D721Med (cell line): ENCODE results near the gene PASD1.

Experiments
- DNase-seq: peaks from one replicate; pipeline ENCODE4 v3.0.0; 2011; ENCODE audit warnings: low spot score; ENCODE audit not compliant: insufficient read length
- FAIRE-seq: peaks from 2 replicates; lab custom pipeline; 2011; peaks lifted over from hg19 to GRCh38; lab: Jason Lieb, UNC
- CTCF ChIP-seq: IDR thresholded peaks from 2 replicates; pipeline ENCODE4 v1.5.1; 2012; ENCODE audit warnings: mild to moderate bottlenecking, control low read depth; ENCODE audit not compliant: insufficient read depth; ENCODE audit errors: missing control alignments

PASD1 gene, protein sequence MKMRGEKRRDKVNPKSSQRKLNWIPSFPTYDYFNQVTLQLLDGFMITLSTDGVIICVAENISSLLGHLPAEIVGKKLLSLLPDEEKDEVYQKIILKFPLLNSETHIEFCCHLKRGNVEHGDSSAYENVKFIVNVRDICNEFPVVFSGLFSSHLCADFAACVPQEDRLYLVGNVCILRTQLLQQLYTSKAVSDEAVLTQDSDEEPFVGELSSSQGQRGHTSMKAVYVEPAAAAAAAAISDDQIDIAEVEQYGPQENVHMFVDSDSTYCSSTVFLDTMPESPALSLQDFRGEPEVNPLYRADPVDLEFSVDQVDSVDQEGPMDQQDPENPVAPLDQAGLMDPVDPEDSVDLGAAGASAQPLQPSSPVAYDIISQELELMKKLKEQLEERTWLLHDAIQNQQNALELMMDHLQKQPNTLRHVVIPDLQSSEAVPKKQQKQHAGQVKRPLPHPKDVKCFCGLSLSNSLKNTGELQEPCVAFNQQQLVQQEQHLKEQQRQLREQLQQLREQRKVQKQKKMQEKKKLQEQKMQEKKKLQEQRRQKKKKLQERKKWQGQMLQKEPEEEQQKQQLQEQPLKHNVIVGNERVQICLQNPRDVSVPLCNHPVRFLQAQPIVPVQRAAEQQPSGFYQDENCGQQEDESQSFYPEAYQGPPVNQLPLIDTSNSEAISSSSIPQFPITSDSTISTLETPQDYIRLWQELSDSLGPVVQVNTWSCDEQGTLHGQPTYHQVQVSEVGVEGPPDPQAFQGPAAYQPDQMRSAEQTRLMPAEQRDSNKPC

DNA sequence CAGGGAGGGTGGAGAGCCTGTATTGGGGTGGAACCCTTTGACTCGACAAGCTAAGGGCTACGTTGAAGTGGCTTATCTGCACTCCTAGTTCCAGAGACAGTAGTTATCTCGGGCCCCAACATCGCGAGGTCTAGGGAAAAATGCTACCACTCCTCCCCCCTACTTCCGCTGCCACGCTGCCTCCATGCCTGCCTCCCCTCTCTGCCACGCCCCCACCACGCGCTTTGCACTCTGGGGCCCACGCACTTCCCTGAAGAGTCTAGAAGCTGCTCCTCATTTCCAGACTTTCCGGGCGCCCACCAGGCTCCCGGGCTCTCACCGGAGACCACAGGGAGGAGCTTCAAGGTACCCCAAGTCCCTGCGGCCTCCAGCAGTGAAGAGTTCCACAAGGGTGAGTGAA lies at the start of gene PASD1:
PASD1 (plus strand) TSS at position 227 of the 400 bp plus-strand sequence. CDS start 37,879 bp downstream, outside the sequence.
- FAIRE-seq (no peak), DNase-seq (no peak)
- TF ChIP-seq CTCF: no peak

DNA sequence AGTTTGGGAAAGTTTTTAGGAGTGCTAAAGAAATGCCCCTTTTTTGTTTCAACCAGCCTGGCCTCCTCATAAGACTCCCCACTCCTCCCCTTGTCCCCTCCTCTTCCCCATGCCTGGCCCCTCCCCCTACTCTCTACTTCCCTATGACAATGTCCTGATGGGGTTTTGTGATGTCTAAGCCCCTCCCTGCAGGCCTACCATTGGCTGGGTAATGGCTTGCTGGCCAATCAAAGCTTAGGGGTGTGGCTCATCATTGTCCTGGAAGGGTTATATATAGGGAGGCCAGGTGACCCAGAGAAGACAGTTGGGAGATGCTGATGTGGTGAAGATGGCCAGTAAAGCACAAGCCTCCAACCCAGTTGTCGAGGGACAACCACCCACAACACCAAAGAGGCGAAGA lies 48.2 kb upstream of the PASD1 start:
- DNase-seq (no peak), FAIRE-seq (no peak)
- no peak for TF ChIP-seq CTCF

GRCh38 chrX:151516538-151517187 lies 46.8 kb upstream of the PASD1 start:
- no peak for FAIRE-seq
- TF ChIP-seq CTCF: no peak
- no peak for DNase-seq

GRCh38 chrX:151517421-151517820 lies 46.1 kb upstream of the PASD1 start:
- no peak for TF ChIP-seq CTCF
- no peak for DNase-seq
- peak; percentile 44 for FAIRE-seq

DNA sequence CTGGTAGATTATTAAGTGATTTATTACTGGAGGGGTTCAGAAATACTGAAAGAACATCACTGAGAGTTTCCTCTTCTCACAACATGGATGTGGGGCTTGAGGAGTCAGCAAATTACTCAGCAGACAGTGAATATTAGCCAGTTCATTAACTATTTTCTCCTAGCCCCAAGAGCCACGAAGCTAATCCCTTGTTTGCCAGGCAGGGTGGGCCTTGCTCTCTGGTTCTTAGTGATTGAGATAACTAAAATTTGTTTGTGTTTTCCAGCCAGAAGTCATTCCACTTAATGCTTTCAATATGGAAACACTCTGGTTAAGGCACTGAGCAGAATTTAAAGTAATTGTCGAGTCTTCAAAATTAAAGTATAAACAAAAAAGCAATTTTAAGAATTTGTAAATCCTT lies 40.1 kb upstream of the PASD1 start:
- peak; percentile 75 for FAIRE-seq
- no peak for TF ChIP-seq CTCF
- no peak for DNase-seq

DNA sequence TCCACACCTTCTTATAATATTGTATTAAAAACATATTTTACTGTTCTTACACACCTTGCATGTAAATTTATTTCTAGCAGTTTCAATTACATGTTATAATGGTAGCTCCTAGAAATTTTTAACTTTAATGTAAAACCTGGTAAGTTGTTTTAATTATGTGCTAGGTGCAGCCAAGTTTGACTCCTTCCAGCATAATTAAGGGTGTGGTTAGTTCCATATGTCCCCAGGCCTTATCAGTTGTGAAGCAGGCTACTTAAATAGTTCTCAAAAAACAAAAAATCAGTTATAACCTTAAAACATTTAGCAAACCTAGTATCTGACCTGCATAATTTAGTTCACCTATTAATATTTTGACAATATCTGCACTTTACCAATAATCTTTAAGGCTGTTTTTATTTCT lies 26.9 kb upstream of the PASD1 start:
- no peak for FAIRE-seq
- DNase-seq: no peak
- TF ChIP-seq CTCF: no peak
